GM23338 (cell line): ENCODE data around the gene GRIN1.

Source experiments
- CREB1 ChIP-seq: fragments of 250-450 bp; sonication (Bioruptor Pico); IDR thresholded peaks from 2 replicates; pipeline ENCODE4 v1.5.0; 2020; ENCODE audit warnings: low read depth, mild to moderate bottlenecking, moderate library complexity
- EZH2phosphoT487 ChIP-seq: fragments of 200-600 bp; sonication (generic); IDR thresholded peaks from one replicate; pipeline ENCODE4 v1.8.1; 2018; ENCODE audit warnings: antibody characterized with exemption; ENCODE audit not compliant: unreplicated experiment
- NANOG ChIP-seq: IDR thresholded peaks from 2 replicates; pipeline ENCODE4 v1.6.1; 2016; ENCODE audit warnings: antibody characterized with exemption, borderline replicate concordance
- TF ChIP-seq, protein P1 (sequence below), 2 experiments: fragments of 200-600 bp in 1 of 2; sonication (generic) in 1 of 2; conservative IDR thresholded peaks; 2 replicates each; pipeline versions ENCODE4 v1.5.1 to v1.6.1; 2016 to 2017; ENCODE audit warnings: antibody characterized with exemption in 2 of 2, low read depth in 2 of 2, mild to moderate bottlenecking in 2 of 2, moderate library complexity in 1 of 2
- TF ChIP-seq, protein P2 (sequence below): IDR thresholded peaks from 2 replicates; pipeline ENCODE4 v1.6.1; 2016; ENCODE audit warnings: antibody characterized with exemption
- TF ChIP-seq, protein P3 (sequence below): IDR thresholded peaks from one replicate; pipeline ENCODE4 v1.6.1; 2018; ENCODE audit warnings: antibody characterized with exemption; ENCODE audit not compliant: unreplicated experiment

DNA sequence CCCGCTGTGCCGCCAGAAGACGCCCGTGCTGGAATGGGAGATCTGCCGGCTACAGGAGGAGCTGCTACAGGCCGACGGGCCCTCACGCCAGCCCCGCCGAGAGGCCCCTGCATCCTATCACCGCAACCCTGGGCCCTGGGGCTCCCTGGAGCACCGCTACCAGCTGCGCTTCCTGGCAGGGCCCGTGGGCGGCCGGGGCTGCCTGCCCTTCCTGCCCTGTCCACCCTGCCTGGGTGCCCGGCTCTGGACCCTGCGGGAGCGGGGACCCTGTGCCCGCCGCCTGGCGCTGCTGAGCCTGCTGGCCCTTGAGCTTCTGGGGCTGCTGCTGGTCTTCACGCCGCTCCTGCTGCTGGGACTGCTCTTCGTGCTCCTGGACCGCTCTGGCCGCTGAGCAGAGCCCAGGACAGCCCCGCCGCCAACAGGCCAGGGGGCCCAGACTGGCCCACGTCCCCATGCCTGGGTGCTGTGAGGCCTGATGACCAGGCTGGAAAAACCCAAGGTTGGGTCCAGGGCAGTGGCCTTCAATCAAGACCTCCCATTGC, 79.3 kb downstream of the GRIN1 start:
- TF ChIP-seq, protein P1, sequence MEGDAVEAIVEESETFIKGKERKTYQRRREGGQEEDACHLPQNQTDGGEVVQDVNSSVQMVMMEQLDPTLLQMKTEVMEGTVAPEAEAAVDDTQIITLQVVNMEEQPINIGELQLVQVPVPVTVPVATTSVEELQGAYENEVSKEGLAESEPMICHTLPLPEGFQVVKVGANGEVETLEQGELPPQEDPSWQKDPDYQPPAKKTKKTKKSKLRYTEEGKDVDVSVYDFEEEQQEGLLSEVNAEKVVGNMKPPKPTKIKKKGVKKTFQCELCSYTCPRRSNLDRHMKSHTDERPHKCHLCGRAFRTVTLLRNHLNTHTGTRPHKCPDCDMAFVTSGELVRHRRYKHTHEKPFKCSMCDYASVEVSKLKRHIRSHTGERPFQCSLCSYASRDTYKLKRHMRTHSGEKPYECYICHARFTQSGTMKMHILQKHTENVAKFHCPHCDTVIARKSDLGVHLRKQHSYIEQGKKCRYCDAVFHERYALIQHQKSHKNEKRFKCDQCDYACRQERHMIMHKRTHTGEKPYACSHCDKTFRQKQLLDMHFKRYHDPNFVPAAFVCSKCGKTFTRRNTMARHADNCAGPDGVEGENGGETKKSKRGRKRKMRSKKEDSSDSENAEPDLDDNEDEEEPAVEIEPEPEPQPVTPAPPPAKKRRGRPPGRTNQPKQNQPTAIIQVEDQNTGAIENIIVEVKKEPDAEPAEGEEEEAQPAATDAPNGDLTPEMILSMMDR (conservative IDR thresholded peaks at IDR 0.05; ENCODE audit: low read depth in 2 of 2) = no peak
- TF ChIP-seq, protein P2, sequence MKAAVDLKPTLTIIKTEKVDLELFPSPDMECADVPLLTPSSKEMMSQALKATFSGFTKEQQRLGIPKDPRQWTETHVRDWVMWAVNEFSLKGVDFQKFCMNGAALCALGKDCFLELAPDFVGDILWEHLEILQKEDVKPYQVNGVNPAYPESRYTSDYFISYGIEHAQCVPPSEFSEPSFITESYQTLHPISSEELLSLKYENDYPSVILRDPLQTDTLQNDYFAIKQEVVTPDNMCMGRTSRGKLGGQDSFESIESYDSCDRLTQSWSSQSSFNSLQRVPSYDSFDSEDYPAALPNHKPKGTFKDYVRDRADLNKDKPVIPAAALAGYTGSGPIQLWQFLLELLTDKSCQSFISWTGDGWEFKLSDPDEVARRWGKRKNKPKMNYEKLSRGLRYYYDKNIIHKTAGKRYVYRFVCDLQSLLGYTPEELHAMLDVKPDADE = no peak
- TF ChIP-seq, protein P3, sequence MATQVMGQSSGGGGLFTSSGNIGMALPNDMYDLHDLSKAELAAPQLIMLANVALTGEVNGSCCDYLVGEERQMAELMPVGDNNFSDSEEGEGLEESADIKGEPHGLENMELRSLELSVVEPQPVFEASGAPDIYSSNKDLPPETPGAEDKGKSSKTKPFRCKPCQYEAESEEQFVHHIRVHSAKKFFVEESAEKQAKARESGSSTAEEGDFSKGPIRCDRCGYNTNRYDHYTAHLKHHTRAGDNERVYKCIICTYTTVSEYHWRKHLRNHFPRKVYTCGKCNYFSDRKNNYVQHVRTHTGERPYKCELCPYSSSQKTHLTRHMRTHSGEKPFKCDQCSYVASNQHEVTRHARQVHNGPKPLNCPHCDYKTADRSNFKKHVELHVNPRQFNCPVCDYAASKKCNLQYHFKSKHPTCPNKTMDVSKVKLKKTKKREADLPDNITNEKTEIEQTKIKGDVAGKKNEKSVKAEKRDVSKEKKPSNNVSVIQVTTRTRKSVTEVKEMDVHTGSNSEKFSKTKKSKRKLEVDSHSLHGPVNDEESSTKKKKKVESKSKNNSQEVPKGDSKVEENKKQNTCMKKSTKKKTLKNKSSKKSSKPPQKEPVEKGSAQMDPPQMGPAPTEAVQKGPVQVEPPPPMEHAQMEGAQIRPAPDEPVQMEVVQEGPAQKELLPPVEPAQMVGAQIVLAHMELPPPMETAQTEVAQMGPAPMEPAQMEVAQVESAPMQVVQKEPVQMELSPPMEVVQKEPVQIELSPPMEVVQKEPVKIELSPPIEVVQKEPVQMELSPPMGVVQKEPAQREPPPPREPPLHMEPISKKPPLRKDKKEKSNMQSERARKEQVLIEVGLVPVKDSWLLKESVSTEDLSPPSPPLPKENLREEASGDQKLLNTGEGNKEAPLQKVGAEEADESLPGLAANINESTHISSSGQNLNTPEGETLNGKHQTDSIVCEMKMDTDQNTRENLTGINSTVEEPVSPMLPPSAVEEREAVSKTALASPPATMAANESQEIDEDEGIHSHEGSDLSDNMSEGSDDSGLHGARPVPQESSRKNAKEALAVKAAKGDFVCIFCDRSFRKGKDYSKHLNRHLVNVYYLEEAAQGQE = no peak
- TF ChIP-seq EZH2phosphoT487 (no peak), CREB1 (CRISPR knock-in tag) (no peak), NANOG (no peak)
